Epithelial cell of proximal tubule (primary cell): Measurements from ENCODE around the gene DUSP7. TPM values are rescaled to one million over a fixed set of nuclear protein-coding genes. Genes with fewer than 3 reads are reported as not detected.

Source experiments
- DNase-seq: peaks from one replicate; pipeline ENCODE4 v3.0.0-alpha.2; 2011; ENCODE audit warnings: low read depth
- H3K4me3 ChIP-seq: 2 replicates; pipeline ENCODE4 v1.5.1; 2011; ENCODE audit warnings: low read depth, mild to moderate bottlenecking, low read length
- total RNA-seq: library from RNA; depleted of rRNA; stranded (reverse); fragments of >200 nt; gene quantifications from 2 replicates; pipeline ENCODE4 v1.2.3, GENCODE V29; 2015
- TF ChIP-seq, protein P1 (sequence below): conservative IDR thresholded peaks from 2 replicates; pipeline ENCODE4 v1.5.1; 2012; ENCODE audit warnings: low read depth, mild to moderate bottlenecking, low read length

DUSP7 gene
- total RNA-seq, 1 donor from 2014 or later, result 23.7 TPM

DNA sequence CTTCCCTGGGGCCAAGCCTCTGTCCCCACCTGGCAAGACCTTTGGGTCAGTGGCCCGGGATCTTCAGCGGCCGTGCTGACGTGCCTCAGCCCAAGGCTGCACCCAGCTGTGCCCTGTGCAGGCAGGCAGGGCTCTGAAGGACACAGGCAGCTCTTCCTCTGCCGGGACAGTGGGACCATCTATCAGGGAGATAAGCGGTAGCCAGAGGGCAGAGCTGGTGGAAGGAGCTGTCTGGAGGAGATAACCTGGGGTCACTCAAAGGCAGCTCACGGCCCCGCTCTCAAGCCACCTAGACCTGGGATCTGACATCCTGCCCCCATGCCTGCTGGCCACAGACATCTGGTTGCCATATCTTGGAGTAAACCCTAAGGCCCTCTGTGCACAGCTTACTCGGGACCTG is 27.3 kb downstream of the DUSP7 start:
- TF ChIP-seq, protein P1, sequence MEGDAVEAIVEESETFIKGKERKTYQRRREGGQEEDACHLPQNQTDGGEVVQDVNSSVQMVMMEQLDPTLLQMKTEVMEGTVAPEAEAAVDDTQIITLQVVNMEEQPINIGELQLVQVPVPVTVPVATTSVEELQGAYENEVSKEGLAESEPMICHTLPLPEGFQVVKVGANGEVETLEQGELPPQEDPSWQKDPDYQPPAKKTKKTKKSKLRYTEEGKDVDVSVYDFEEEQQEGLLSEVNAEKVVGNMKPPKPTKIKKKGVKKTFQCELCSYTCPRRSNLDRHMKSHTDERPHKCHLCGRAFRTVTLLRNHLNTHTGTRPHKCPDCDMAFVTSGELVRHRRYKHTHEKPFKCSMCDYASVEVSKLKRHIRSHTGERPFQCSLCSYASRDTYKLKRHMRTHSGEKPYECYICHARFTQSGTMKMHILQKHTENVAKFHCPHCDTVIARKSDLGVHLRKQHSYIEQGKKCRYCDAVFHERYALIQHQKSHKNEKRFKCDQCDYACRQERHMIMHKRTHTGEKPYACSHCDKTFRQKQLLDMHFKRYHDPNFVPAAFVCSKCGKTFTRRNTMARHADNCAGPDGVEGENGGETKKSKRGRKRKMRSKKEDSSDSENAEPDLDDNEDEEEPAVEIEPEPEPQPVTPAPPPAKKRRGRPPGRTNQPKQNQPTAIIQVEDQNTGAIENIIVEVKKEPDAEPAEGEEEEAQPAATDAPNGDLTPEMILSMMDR, result no peak
- H3K4me3 ChIP-seq, result no peak overlapping the region
- no peak for DNase-seq

DNA sequence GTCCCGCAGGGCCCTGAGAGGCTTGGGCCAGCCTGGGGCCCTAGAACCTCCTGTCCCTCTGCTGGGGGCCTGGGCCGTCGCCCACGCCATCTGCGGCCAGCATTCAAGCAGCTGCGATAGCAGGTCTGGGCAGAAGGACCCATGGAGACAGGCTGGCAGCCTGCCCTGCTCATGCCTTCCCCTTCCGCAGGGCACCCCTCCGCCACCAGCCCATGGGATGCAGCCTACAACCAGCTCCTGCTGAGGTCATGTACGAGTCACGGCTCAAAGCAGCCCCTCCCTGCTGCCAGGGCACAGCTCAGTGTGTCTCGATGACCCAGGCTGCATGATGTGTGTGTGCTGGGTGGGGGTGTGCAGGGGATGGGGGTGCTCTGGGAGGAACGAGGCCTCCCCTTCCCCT is 27.8 kb downstream of the DUSP7 start:
- no peak overlapping the region for H3K4me3 ChIP-seq

DNA sequence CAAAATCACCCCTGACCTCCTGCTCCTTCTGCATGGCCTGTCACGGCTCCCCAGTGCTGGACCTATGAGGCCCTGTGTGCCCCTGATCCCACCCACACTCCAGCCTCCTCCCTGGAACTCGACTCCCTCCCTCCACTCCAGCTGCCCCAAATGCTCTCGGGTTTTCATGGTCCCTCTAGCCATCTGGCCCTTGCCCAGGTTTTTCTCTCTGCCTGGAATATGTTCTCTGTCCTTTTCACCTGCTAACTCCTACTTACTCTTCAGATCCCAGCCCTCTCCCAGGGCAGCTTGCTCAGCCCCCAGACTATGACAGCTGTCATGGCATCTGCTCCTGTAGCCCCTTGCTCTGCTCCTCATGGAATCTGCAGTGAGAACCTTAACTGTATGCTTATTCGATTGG is 30.3 kb downstream of the DUSP7 start:
- no peak for DNase-seq
- no peak overlapping the region for H3K4me3 ChIP-seq
- TF ChIP-seq, protein P1, result no peak

More for the DNA sequence above, 27.8 kb downstream of the DUSP7 start:
- TF ChIP-seq, protein P1, result no peak
- DNase-seq, result no peak

DNA sequence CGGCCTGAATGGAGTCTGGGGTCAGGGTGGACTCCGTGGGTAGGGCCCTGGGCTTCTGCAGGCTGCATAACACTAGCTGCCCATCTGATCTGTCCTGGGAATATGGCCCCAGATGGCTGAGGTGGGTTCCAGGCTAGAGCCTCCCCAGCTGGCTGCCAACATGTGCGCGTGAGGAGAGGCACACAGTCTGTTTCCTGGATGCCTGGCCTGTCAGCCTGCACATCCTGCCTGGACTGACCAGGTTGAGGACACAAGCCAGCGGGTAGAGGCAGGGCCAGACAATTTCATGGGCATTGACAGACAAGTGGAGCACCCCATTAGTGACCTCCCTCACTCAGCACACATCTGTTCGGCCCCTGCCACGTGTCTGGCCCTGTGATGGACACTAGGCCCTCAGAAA is 30.9 kb downstream of the DUSP7 start:
- DNase-seq, result no peak
- no peak overlapping the region for H3K4me3 ChIP-seq
- TF ChIP-seq, protein P1, result no peak

DNA sequence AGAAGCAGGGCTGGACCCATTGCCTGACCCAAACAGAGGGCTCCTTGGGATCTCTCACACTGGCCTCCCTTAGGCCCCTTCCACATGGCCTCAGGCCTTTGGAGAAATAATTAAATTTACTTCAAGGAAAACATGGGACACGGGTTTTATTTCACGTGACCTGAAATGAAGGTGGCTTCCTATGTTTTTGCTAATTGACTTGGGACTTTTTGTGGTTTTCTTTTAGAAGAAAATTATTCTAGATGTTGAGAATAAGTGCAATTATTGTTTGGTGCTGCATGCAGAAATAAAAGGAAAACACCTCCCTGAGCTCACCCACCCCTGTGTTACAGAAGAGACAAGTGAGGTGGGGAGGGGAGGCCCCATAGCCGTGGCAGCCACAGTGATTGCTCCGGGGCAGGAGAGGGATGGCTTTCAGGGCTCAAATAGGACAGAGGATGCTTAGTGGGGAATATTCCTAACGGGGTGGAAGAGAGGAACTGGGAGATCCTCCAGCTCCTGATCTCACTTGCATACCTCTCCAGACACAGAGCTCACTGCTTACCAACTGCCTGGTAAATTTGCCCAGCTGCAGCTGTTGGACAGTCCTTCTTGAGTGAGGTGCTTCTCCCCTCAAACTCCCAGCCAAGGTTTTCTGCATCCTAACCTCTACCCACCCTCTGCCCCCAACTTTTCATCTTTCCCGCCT is 31.5 kb downstream of the DUSP7 start:
- no peak overlapping the region for H3K4me3 ChIP-seq
- TF ChIP-seq, protein P1, result no peak
- DNase-seq, result no peak

DNA sequence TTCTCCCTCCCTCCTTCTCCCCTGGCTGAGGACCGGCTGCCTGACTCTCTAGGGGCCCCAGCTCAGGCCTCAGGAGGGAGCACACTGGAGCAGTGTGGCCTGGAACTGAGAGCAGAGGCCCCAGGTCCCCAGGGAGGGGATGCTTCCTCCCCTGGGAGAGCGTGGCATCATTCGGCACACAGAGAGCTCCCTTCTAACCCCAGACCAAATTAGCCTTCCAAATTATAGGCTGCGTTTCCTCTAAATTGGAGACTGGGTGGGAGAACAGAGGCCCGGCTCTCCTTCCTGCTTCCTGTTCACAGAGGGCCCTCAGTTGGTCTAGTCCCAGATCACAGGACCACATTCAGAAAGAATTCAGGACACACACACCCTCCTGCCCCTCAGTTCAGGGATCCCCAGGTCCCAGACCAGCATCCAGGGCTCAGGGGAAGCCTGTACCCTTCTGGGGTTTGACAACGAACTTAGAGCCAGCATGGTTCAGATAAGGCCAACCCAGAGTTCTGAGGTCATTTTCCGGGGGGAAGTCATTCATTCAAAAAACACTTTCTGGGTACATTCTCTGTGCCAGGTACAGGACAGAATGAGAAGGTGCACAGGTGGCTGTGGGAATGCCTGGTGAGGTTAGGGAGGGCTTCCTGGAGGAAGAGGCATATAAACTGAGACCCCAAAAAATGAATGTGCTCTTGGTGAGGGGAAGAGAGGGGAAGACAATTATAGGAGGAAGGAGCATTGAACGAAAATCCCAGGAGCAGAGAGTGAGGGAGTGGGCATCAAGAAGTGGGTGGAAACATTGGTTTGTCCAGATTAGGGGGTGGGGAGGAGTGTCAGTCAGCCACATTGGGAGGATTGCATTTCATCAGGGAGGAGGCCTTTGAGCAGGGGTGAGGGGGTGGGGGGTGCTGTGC is 32.3 kb downstream of the DUSP7 start:
- TF ChIP-seq, protein P1, result no peak
- H3K4me3 ChIP-seq, result no peak overlapping the region
- DNase-seq, result no peak
